Testis (tissue), 2 donors: ENCODE data around the gene ITGB3BP.

ENCODE experiments used
- CTCF ChIP-seq, 3 experiments: fragments of 450-650 bp in 2 of 3; fragments of 200-600 bp in 1 of 3; sonication (generic) in 1 of 3; IDR thresholded peaks; one replicate each; pipeline ENCODE4 v1.5.1; 2016 to 2019; ENCODE audit warnings: antibody characterized with exemption in 3 of 3, mild to moderate bottlenecking in 2 of 3, moderate library complexity in 1 of 3
- POLR2A ChIP-seq: fragments of 450-650 bp; IDR thresholded peaks from one replicate; pipeline ENCODE4 v1.6.1; 2017; ENCODE audit warnings: antibody characterized with exemption, mild to moderate bottlenecking, moderate library complexity

GRCh38 chr1:63523738-63524137 is 713 bp upstream of the ITGB3BP start:
- TF ChIP-seq CTCF (IDR thresholded peaks at IDR 0.05) (no peak), POLR2A (no peak)
